ENCODE measurements around the gene EGLN1. TPM values are rescaled to one million over a fixed set of nuclear protein-coding genes. Genes with fewer than 3 reads are reported as not detected.
"Not testable (repeated sequence)": the region's sequence is repeated elsewhere in the genome, so short reads cannot be mapped to it uniquely, and the experiment has no call there.

Gene EGLN1
- total RNA-seq, 2 experiments from 2014 or later, result 36.0 to 37.8 TPM

- POLR2A ChIA-PET, result interaction anchor here (0.6 kb wide), 2 partner anchors 13 to 30 kb away, joined by 3 to 4 read pairs; no protein-coding TSS in a partner anchor
- CTCF ChIA-PET, result interaction anchor here (0.6 to 1.0 kb wide), 2 partner anchors 12 to 1745 kb away, joined by 3 to 5 read pairs; no protein-coding TSS in a partner anchor
Observed at GRCh38 chr1:231376875-231377549, 45.1 kb downstream of the EGLN1 start.

- CTCF ChIA-PET, result interaction anchor here (0.6 to 1.5 kb wide), 2 partner anchors 226 to 1744 kb away, joined by 3 to 5 read pairs; no protein-coding TSS in a partner anchor
- POLR2A ChIA-PET, result interaction anchor here (0.6 kb wide), 1 partner anchor 13 kb away, joined by 4 read pairs; no protein-coding TSS in a partner anchor
Observed at GRCh38 chr1:231376101-231376500, 46.0 kb downstream of the EGLN1 start.

- CTCF ChIA-PET, result interaction anchor here (0.8 to 1.5 kb wide), 2 partner anchors 228 to 483 kb away, joined by 3 to 4 read pairs; no protein-coding TSS in a partner anchor
Observed at GRCh38 chr1:231374394-231374793, 47.7 kb downstream of the EGLN1 start.

GRCh38 chr1:231372501-231372900 lies 49.6 kb downstream of the EGLN1 start:
- POLR2A ChIA-PET, result no interaction called here
- CTCF ChIA-PET, result interaction anchor here (0.6 to 1.1 kb wide), 2 partner anchors 10 to 346 kb away, joined by 3 read pairs; no protein-coding TSS in a partner anchor

More at GRCh38 chr1:231374394-231374793, 47.7 kb downstream of the EGLN1 start:
- POLR2A ChIA-PET, result interaction anchor here (0.7 kb wide), 1 partner anchor 252 kb away, joined by 4 read pairs; no protein-coding TSS in a partner anchor

- ChIA-PET CTCF (no interaction called here), POLR2A (no interaction called here)
Observed at GRCh38 chr1:231369282-231369681, 52.8 kb downstream of the EGLN1 start.

- POLR2A ChIA-PET, result no interaction called here
- CTCF ChIA-PET, result no interaction called here
Observed at GRCh38 chr1:231364192-231364591, 57.9 kb downstream of the EGLN1 start.

GRCh38 chr1:231363624-231364023 lies 58.5 kb downstream of the EGLN1 start:
- POLR2A ChIA-PET, result no interaction called here
- CTCF ChIA-PET, result no interaction called here

- CTCF ChIA-PET, result interaction anchor here (1.0 kb wide), 1 partner anchor 10 kb away, joined by 3 read pairs; no protein-coding TSS in a partner anchor
Observed at GRCh38 chr1:231362325-231362724, 59.8 kb downstream of the EGLN1 start.

GRCh38 chr1:231359113-231359512 lies 63.0 kb downstream of the EGLN1 start:
- ChIA-PET POLR2A (no interaction called here), CTCF (interaction anchor here (1.0 kb wide), 1 partner anchor 243 kb away, joined by 3 read pairs; no protein-coding TSS in a partner anchor)

More at GRCh38 chr1:231362325-231362724, 59.8 kb downstream of the EGLN1 start:
- POLR2A ChIA-PET, result no interaction called here

- POLR2A ChIA-PET, result no interaction called here
- CTCF ChIA-PET, result interaction anchor here (0.6 to 0.9 kb wide), 5 partner anchors 35 to 368 kb away, joined by 3 to 4 read pairs (median 3); no protein-coding TSS in a partner anchor
Observed at GRCh38 chr1:231357831-231358354, 64.2 kb downstream of the EGLN1 start.

- POLR2A ChIA-PET, result no interaction called here
- CTCF ChIA-PET, result interaction anchor here (0.6 to 0.8 kb wide), 5 partner anchors 36 to 367 kb away, joined by 3 to 5 read pairs (median 3); no protein-coding TSS in a partner anchor
Observed at GRCh38 chr1:231357187-231357772, 64.8 kb downstream of the EGLN1 start.

GRCh38 chr1:231355171-231355570 lies 66.9 kb downstream of the EGLN1 start:
- CTCF ChIA-PET, result no interaction called here
- POLR2A ChIA-PET, result no interaction called here

GRCh38 chr1:231354330-231355020 lies 67.6 kb downstream of the EGLN1 start:
- POLR2A ChIA-PET, result no interaction called here
- CTCF ChIA-PET, result no interaction called here

GRCh38 chr1:231353086-231353485 lies 69.0 kb downstream of the EGLN1 start:
- ChIA-PET CTCF (no interaction called here), POLR2A (no interaction called here)

GRCh38 chr1:231351816-231352215 lies 70.3 kb downstream of the EGLN1 start:
- ChIA-PET CTCF (no interaction called here), POLR2A (interaction anchor here (0.6 kb wide), 1 partner anchor 108 kb away, joined by 7 read pairs; no protein-coding TSS in a partner anchor)

GRCh38 chr1:231348856-231349255 lies 73.2 kb downstream of the EGLN1 start:
- CTCF ChIA-PET, POLR2A ChIA-PET: not testable (repeated sequence)

- POLR2A ChIA-PET, result no interaction called here
Observed at GRCh38 chr1:231348442-231348841, 73.6 kb downstream of the EGLN1 start.

GRCh38 chr1:231347961-231348360 lies 74.1 kb downstream of the EGLN1 start:
- CTCF ChIA-PET, result no interaction called here
- POLR2A ChIA-PET, result no interaction called here

More at GRCh38 chr1:231348442-231348841, 73.6 kb downstream of the EGLN1 start:
- CTCF ChIA-PET, result no interaction called here

GRCh38 chr1:231340328-231341013 lies 81.6 kb downstream of the EGLN1 start:
- ChIA-PET POLR2A (no interaction called here), CTCF (interaction anchor here (0.7 kb wide), 1 partner anchor 150 kb away, joined by 3 read pairs; no protein-coding TSS in a partner anchor)
